CD4-positive, alpha-beta T cell treated with Interleukin-17A for 1 hour (primary cell): ENCODE data around the gene RASL12.
"Not testable (repeated sequence)": the region's sequence is repeated elsewhere in the genome, so short reads cannot be mapped to it uniquely, and the experiment has no call there.

ENCODE experiments used
- DNase-seq: peaks from one replicate; pipeline ENCODE4 v3.0.0-alpha.2; 2020

The RASL12 gene

DNA sequence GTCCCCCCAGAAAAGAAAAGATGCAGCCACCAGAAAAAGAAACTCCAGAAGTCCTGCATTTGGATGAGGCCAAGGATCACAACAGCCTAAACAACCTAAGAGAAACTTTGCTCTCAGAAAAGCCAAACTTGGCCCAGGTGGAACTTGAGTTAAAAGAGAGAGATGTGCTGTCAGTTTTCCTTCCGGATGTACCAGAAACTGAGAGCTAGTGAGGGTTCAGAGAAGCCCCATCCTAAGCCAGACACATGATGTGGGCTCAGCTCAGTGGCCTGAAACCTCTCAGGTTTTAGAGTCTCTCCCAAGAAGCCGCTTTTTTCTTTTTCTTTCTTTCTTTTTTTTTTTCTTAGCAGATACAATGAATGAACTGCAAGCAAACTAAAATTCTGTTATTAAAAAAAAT lies 14.8 kb downstream of the RASL12 start:
- DNase-seq: no peak

- DNase-seq: no peak
Observed at GRCh38 chr15:65051266-65051665, 16.5 kb downstream of the RASL12 start.

DNA sequence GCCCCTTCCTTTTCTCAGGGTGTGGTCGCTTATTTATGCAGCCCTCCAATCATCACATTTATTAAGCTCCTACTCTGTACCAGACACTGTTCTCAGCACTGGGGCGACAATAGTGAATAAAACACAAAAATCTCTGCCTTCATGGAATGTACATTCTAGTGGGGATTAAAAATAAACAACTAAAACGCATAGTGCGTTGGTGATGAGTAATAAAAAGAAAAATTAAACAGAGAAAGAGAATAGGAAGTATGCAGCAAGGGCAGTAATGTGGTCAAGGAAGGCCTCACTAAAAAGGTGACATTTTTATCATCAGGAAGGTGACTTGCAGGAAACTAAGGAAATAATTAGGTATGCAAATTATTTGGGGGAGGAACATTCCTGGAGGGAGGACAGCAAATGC lies 17.5 kb downstream of the RASL12 start:
- DNase-seq: no peak

GRCh38 chr15:65049418-65049840 lies 18.4 kb downstream of the RASL12 start:
- DNase-seq: peak; percentile 90

DNA sequence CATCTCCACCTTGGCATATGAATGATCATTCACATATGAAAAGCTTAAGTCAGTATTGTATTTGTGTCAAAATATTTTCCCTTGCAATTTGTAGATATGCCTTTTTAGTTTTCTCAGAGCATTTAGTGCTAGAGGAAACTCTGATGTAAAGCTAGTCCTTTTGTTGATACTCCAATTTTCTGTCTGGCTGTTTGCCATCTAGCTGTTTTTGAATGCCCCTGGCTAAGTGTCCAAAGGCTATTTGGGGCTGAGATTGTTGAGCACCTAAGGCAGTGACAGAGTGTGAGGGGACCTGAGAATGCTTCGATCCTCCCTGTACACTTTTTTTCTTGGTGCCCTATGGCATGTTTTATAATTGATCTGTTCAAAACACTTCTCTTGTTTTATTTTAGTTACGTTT lies 19.6 kb downstream of the RASL12 start:
- DNase-seq: no peak

- DNase-seq: no peak
Observed at GRCh38 chr15:65044724-65045481, 22.9 kb downstream of the RASL12 start, which contains the start of gene SLC51B. Gene SLC51B (plus strand): TSS chr15:65045387. CDS start chr15:65050005, 4,618 bp downstream.

DNA sequence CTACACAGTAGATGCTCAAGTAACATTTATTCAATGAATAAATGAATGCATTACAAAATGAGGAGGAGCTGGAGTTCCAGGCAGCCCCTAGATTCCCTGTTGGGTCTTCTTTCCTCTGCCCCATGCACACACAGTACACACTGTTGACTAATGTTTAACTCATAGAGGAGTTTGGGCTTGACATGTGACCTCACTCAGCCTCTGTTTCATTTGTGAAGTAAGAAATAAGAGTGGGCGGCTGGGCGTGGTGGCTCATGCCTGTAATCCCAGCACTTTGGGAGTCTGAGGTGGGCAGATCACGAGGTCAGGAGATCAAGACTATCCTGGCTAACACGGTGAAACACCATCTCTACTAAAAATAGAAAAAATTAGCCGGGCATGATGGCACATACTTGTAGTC lies 23.6 kb downstream of the RASL12 start:
- DNase-seq: not testable (repeated sequence)

DNA sequence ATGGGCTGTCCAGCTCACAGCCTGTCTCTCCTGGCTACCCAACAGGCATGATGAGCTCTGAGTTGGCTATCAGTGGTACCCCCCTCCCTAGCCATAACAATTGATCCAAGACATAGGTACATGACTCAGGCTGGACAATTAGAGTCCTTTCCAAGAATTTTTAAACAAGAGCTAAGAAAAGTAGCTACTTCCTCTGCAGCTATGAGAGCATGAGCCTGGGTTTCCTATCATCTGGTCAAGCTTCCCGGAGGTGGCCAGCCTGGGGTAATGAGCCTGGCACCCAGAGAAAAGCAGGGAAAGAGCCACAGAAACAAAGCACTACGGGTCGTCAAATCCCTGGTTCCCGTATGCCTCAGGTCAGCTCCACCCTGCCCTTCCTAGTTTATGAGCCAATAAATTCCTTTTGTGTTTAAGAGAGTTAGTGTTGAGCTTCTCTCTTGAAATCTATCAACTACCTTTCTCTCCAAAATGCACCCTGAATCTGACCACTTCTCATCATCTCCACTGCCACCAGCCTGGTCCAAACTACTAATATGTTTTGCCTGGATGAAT lies 24.9 kb downstream of the RASL12 start:
- no peak for DNase-seq

DNA sequence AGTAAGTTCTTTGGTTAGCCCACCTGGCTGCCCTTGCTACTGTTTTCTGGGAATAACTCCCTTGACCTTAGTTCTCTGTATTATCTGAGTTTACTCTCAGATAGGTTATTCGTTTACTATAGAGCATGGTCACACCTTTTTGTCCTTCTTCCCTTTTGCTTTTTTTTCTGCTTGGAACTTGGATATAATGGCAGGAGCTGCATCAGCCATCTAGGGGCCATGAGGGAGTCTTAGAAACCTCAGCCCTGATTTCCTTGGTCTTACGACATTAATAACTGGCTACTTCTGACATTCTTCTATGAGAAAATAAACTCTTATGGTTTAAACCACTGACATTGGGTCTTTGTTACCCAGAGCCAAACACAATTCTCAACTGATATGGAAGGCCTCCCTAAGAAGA lies 26.0 kb downstream of the RASL12 start:
- DNase-seq: no peak

DNA sequence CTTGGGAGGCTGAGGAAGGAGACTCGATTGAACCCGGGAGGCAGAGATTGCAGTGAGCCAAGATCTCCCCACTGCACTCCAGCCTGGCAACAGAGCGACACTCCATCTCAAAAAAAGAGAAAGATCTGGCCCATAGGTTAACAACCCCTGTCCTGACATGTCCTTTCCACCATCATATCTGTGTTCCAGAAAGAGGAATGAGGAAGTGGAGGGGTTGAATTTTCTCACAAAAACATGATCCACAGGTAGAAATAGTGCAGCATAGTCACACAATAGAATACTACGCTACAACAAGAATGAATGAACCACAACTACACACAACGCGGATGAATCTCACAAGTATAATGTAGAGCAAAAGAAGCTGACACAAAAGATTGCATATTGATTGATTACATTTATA lies 27.3 kb downstream of the RASL12 start:
- DNase-seq: no peak

GRCh38 chr15:65038836-65039235 lies 29.0 kb downstream of the RASL12 start:
- DNase-seq: no peak

- no peak for DNase-seq
Observed at GRCh38 chr15:65038428-65038827, 29.4 kb downstream of the RASL12 start.

- DNase-seq: no peak
Observed at GRCh38 chr15:65037309-65037708, 30.5 kb downstream of the RASL12 start.

GRCh38 chr15:65034719-65035118 lies 33.1 kb downstream of the RASL12 start:
- DNase-seq: no peak

- DNase-seq: peak; percentile 56
Observed at GRCh38 chr15:65033659-65034269, 34.0 kb downstream of the RASL12 start.

- DNase-seq: peak; percentile 44
Observed at GRCh38 chr15:65032801-65033537, 34.8 kb downstream of the RASL12 start.

DNA sequence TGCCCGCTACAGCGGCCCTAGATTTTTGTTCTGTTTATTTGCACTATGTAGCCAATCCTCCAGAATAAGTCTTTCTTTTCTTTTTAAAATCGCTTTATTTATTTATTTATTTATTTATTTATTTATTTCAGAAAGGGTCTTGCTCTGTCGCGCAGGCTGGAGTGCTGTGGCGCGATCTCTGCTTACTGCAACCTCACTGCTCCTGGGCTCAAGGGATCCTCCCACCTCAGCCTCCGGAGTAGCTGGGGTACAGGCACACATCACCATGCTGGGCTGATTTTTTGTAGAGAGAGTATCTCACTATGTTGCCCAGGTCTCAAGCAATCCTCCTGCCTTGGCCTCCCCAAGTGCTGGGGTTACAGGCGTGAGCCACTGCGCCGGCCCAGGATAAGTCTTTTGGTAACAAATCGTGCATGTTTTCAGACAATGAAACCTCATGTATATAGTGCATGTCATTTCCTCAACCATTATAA lies 38.0 kb downstream of the RASL12 start:
- no peak for DNase-seq

DNA sequence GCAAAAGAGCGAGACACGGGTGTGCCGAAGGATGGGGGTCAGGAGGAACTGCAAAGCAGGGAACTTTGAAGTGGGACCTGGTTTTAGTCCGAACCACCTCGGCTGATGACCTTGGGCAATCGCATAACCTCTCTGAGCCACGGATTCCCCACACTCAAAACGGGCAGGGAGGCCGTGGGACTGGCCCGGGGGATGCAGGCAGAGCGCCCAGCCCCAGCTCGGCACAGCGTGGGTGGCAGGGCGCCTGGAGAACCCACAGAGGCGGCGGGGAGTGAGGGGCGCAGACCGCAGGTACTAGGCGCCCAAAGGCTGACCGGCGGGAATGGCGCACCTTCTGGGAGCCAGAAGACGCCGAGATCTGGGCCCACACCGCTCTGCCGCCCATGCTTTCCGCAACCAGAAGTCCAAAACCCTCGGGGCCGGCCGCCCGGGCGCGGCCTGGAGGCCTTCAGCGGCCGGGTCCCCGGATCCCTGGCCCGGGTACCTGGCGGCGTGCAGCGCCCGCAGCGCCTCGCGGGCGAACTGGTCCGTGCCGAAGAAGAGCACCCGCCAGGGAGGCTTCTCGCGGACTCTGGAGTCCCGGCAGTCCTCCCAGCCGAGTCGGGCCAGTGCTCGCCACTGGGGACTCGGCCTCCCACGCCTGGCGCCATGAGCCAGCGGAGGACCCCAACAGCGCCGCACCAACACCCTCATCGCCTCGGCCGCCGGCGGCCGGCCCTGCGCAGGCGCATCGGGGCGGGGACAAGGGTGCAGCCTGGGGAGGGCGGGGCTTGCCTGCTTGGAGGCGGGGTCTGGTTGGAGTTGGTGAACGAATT lies 38.7 kb downstream of the RASL12 start, which contains the start of gene MTFMT:
MTFMT (minus strand) TSS at position 719 of the 815 bp plus-strand sequence; CDS start at position 693, 26 bp downstream.
- peak; percentile 93 for DNase-seq

DNA sequence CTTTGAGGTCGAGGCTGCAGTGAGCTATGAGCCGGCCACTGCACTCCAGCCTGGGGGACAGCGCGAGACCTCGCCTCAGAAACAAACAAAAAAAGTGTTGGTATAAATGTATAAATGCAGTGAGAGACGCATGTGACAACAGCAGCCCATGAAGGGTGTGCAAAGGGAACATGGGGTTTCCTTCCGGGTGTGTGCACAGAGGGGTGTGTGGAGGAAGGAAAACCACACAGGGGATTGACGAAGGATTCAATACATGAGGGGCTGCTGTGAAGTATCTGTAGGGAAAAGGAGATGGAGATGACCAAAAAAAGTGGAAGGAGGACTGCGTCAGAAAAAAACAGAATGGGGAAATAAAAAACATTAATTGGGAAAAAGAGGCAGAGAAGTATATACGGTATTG lies 39.5 kb downstream of the RASL12 start:
- DNase-seq: peak; percentile 18

DNA sequence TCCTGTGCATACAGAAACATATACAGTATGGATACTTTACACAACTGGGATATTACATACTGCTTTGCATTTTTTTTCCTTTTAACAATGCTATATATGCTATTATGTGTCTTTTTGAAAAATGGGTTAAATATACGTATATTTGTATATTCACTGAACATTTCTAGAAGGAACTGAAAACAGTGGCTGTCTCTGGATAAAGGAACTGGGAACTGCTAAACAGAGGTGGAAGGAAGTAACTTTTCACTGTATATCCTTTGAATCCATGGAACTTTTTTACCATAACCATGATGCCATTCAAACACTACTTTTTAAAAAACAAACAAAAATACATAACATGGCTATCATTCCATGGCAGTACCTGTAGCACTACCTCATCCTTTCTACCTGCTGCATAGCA lies 40.2 kb downstream of the RASL12 start:
- DNase-seq: no peak

GRCh38 chr15:65026756-65027155 lies 41.0 kb downstream of the RASL12 start:
- no peak for DNase-seq

GRCh38 chr15:65021488-65021887 lies 46.3 kb downstream of the RASL12 start:
- DNase-seq: no peak
